Activated T-helper 1 cell treated with anti-CD3 and anti-CD28 coated beads, Interleukin-12 subunit alpha, Interleukin-12 subunit beta, Interleukin-2, Interleukin-4 antibody, amounts not matched to agents 30 ng/mL and 10 ng/mL and 1 ng/mL, durations not matched to agents 14 hours and 24 hours and 36 hours (primary cell): ENCODE data around the gene RAB13. TPM values are rescaled to one million over a fixed set of nuclear protein-coding genes. Genes with fewer than 3 reads are reported as not detected.
"Not testable (repeated sequence)": the region's sequence is repeated elsewhere in the genome, so short reads cannot be mapped to it uniquely, and the experiment has no call there.

Experiments
- DNase-seq: peaks from one replicate; pipeline ENCODE4 v3.0.0; 2021; ENCODE audit warnings: low spot score
- H3K27ac Mint-ChIP-seq: one replicate; pipeline ENCODE4 v1.8.0; 2021; ENCODE audit warnings: mild to moderate bottlenecking, mixed read lengths
- H3K27me3 Mint-ChIP-seq: one replicate; pipeline ENCODE4 v1.8.0; 2022; ENCODE audit warnings: mild to moderate bottlenecking, moderate library complexity, mixed read lengths; ENCODE audit not compliant: insufficient read depth
- H3K36me3 Mint-ChIP-seq: one replicate; pipeline ENCODE4 v1.8.0; 2021; ENCODE audit warnings: low read depth, mixed read lengths
- H3K4me1 Mint-ChIP-seq: one replicate; pipeline ENCODE4 v1.8.0; 2021; ENCODE audit warnings: low read depth, mixed read lengths
- H3K4me3 Mint-ChIP-seq: one replicate; pipeline ENCODE4 v1.8.0; 2021; ENCODE audit warnings: mild to moderate bottlenecking, moderate library complexity, mixed read lengths
- H3K9me3 Mint-ChIP-seq: one replicate; pipeline ENCODE4 v1.8.0; 2021; ENCODE audit warnings: mixed read lengths
- intact Hi-C: fragments of 100-400 bp; cut with micrococcal nuclease; formaldehyde crosslinking; loops from one replicate; pipeline ENCODE4 v1.15.1; 2024
- total RNA-seq: library from RNA; stranded (reverse); gene quantifications from 2 replicates; pipeline ENCODE4 v1.2.3, GENCODE V29; 2022

Gene RAB13
- total RNA-seq, 1 donor from 2014 or later = 3.3 TPM

DNA sequence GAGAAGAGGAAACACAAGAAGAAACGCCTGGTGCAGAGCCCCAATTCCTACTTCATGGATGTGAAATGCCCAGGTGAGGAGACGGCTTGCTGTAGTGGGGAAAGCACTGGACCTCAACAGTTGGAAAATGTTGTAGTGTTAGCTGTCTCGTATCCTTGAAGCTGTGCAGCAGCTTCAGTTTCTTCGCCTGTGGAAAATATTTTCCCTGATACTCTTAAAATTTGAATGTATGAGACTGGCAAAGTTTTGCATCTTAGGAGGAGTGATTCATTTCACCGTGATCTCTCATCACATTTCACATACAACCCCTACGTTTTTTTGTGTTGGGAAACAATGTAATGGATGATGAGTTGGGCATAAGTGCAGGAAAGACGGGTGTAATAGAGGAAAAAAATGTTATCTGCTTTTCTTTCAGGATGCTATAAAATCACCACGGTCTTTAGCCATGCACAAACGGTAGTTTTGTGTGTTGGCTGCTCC, 5.1 kb upstream of the RAB13 start:
- Mint-ChIP-seq H3K4me3 (peak overlapping the region; percentile 94), H3K36me3 (peaks cover 42% of the 10 kb centered on the region), H3K9me3 (no peaks in the 10 kb centered on the region), H3K27ac (peak overlapping the region; percentile 94), H3K27me3 (peaks cover 1% of the 10 kb centered on the region), H3K4me1 (peaks cover 46% of the 10 kb centered on the region)
- intact Hi-C loops = loop anchor here (2.0 kb wide), 2 partner anchors 168 to 282 kb away; partner anchors contain the start of gene HAX1
- no peak for DNase-seq

DNA sequence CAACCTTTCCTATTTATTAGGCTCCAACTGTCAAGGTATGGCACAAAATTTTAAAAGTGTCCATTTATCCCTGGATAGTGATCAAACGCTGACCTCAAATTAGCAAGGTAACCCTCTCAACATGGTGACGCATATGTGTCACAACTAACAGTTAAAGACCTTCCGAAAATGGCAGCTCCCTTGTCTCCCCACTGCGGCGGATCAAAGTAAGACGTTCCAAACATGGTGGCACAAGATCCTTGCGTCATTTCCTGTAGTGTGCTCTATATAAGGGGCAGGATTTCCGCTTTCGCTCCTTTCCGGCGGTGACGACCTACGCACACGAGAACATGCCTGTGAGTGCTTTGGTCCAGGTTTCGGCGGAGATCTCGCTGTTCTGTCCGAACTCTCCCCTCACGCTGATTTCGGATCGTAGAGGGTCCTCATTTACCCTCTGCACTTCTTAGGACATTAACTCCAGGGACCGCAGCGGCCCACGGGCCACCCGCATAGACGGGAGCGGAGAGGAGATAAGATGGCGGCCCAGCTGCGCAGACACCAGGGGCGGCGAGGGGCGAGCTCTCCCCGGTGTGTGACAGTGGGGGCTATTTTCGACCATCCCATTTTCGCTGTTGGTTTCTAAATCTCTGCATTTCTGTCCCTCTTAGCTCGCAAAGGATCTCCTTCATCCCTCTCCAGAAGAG, 4.5 kb upstream of the RAB13 start, which contains the start of gene RPS27:
TSS of gene RPS27 (plus strand) at position 295 of the 683 bp plus-strand sequence. CDS start at position 330, 35 bp downstream.
- Mint-ChIP-seq H3K4me1 (peaks cover 51% of the 10 kb centered on the region), H3K27ac (peak within 1 kb of the TSS; percentile 94), H3K27me3 (peaks cover 1% of the 10 kb centered on the region), H3K9me3 (no peaks in the 10 kb centered on the region), H3K4me3 (peak within 1 kb of the TSS; percentile 94), H3K36me3 (peaks cover 41% of the 10 kb centered on the region)
- intact Hi-C loops = loop anchor here (1.0 to 2.0 kb wide), 10 partner anchors 13 to 282 kb away; partner anchors contain the start of genes CREB3L4, CRTC2, DENND4B and HAX1
- peak; percentile 86 for DNase-seq

DNA sequence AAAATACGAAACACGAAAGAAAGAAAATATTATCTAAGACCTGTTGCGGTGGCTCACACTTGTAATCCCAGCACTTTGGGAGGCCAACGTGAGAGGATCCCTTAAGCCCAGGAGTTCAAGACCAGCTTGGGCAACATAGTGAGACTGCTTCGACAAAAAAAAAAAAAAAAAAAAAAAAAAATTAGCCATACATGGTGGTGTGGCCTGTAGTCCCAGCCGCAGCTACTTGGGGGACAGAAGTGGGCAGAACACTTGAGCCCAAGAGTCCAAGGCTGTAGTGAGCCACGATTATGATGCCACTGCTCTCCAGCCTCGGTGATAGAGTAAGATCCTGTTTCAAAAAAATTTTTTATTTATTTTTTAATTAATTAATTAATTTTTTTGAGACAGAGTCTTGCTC, 1.5 kb upstream of the RAB13 start:
- H3K4me1 Mint-ChIP-seq = peaks cover 56% of the 10 kb centered on the region
- peak overlapping the region; percentile 79 for H3K27ac Mint-ChIP-seq

GRCh38 chr1:153985341-153985912, 712 bp downstream of the RAB13 start:
- Mint-ChIP-seq H3K4me1 (peaks cover 40% of the 10 kb centered on the region), H3K9me3 (no peaks in the 10 kb centered on the region)

More for the DNA sequence above, 1.5 kb upstream of the RAB13 start:
- intact Hi-C loops = loop anchor here (2.0 kb wide), 1 partner anchor 309 kb away; the partner anchor contains the start of gene NPR1
- no peaks in the 10 kb centered on the region for H3K9me3 Mint-ChIP-seq
- peaks cover 21% of the 10 kb centered on the region for H3K36me3 Mint-ChIP-seq
- H3K27me3 Mint-ChIP-seq = peaks cover 1% of the 10 kb centered on the region
- DNase-seq = no peak
- H3K4me3 Mint-ChIP-seq = no peak overlapping the region

GRCh38 chr1:153984123-153984894, 1.8 kb downstream of the RAB13 start:
- Mint-ChIP-seq H3K27ac (peak overlapping the region; percentile 1), H3K4me3 (no peak overlapping the region), H3K9me3 (no peaks in the 10 kb centered on the region), H3K36me3 (no peaks in the 10 kb centered on the region), H3K27me3 (no peaks in the 10 kb centered on the region), H3K4me1 (peaks cover 32% of the 10 kb centered on the region)
- intact Hi-C loops = no loop called here
- no peak for DNase-seq

More at GRCh38 chr1:153985341-153985912, 712 bp downstream of the RAB13 start:
- H3K4me3 Mint-ChIP-seq = peak overlapping the region; percentile 79
- peaks cover 2% of the 10 kb centered on the region for H3K36me3 Mint-ChIP-seq
- intact Hi-C loops = no loop called here
- no peak for DNase-seq
- H3K27ac Mint-ChIP-seq = peak overlapping the region; percentile 76
- peaks cover 1% of the 10 kb centered on the region for H3K27me3 Mint-ChIP-seq

- H3K27ac Mint-ChIP-seq, H3K36me3 Mint-ChIP-seq, H3K9me3 Mint-ChIP-seq, H3K4me3 Mint-ChIP-seq, DNase-seq, intact Hi-C loops, H3K27me3 Mint-ChIP-seq: not testable (repeated sequence)
- peaks cover 37% of the 10 kb centered on the region for H3K4me1 Mint-ChIP-seq
Observed at GRCh38 chr1:153981735-153982134, 4.4 kb downstream of the RAB13 start.

DNA sequence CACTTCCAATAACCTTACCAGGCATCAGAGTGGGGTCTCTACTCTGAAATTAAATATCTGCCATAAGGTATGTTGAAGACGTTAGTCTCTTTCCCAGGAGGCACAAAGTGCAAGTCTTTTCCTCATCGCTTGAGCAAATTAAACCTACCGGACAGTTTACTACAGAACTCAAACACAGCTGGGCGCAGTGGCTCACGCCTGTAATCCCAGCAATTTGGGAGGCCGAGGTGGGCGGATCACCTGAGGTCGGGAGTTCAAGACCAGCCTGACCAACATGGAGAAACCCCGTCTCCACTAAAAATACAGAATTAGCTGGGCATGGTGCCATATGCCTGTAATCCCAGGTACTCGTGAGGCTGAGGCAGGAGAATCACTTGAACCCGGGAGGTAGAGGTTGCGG, 7.0 kb downstream of the RAB13 start:
- Mint-ChIP-seq H3K4me3 (peak overlapping the region; percentile 94), H3K36me3 (peaks cover 23% of the 10 kb centered on the region), H3K4me1 (peaks cover 22% of the 10 kb centered on the region)
- intact Hi-C loops = loop anchor here (5.0 kb wide), 1 partner anchor 252 kb away; the partner anchor contains the start of gene INTS3
- H3K27me3 Mint-ChIP-seq, H3K9me3 Mint-ChIP-seq, DNase-seq, H3K27ac Mint-ChIP-seq: not testable (repeated sequence)

- Mint-ChIP-seq H3K27ac (peak overlapping the region; percentile 86), H3K9me3 (no peaks in the 10 kb centered on the region), H3K4me1 (peaks cover 25% of the 10 kb centered on the region), H3K36me3 (peaks cover 29% of the 10 kb centered on the region), H3K27me3 (no peaks in the 10 kb centered on the region), H3K4me3 (peak overlapping the region; percentile 94)
- no peak for DNase-seq
- intact Hi-C loops = loop anchor here (5.0 kb wide), 1 partner anchor 251 kb away; the partner anchor contains the start of gene INTS3
Observed at GRCh38 chr1:153978274-153978909, 7.7 kb downstream of the RAB13 start.

- DNase-seq = peak; percentile 80
- intact Hi-C loops = loop anchor here (1.0 to 5.0 kb wide), 10 partner anchors 9 to 306 kb away; partner anchors contain the start of genes CREB3L4, CRTC2, DENND4B and GATAD2B
- Mint-ChIP-seq H3K36me3 (peaks cover 36% of the 10 kb centered on the region), H3K4me1 (peaks cover 33% of the 10 kb centered on the region), H3K4me3 (peak within 1 kb of the TSS; percentile 94), H3K27ac (peak within 1 kb of the TSS; percentile 95), H3K9me3 (no peaks in the 10 kb centered on the region), H3K27me3 (no peaks in the 10 kb centered on the region)
Observed at GRCh38 chr1:153977250-153978240, 8.6 kb downstream of the RAB13 start, which contains the start of gene JTB. TSS of gene JTB (minus strand) at chr1:153977674. CDS start at chr1:153977252, 422 bp downstream.

DNA sequence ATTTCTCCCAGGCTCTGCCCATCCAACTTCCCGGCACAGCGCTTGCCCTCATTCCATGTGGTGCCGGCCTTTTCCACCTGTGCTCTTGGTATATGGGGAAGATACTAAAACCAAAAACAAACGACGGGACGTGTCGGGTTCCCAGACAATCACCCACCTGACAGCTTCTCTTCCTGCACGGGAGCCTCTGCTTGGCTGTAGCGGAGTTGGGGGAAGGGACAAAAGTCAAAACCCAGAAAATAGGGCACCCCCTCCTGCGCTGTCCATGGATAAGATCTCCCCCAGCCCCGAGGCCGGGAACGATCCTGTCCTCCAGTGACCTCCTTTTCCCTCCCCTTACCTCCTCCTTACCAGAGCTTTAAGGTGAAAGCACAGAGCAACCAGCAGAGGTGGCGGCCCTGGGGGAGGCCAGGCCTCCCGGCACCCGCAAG, 9.3 kb downstream of the RAB13 start:
- no peak for DNase-seq
- peak overlapping the region; percentile 95 for H3K27ac Mint-ChIP-seq
- H3K36me3 Mint-ChIP-seq = peaks cover 40% of the 10 kb centered on the region
- no peaks in the 10 kb centered on the region for H3K9me3 Mint-ChIP-seq
- H3K4me3 Mint-ChIP-seq = peak overlapping the region; percentile 94
- no peaks in the 10 kb centered on the region for H3K27me3 Mint-ChIP-seq
- peaks cover 40% of the 10 kb centered on the region for H3K4me1 Mint-ChIP-seq
- intact Hi-C loops = loop anchor here (1.0 to 5.0 kb wide), 10 partner anchors 9 to 306 kb away; partner anchors contain the start of genes CREB3L4, CRTC2, DENND4B and GATAD2B

GRCh38 chr1:153973525-153973924, 12.6 kb downstream of the RAB13 start:
- DNase-seq = no peak
- Mint-ChIP-seq H3K36me3 (peaks cover 40% of the 10 kb centered on the region), H3K4me1 (peaks cover 38% of the 10 kb centered on the region), H3K27me3 (no peaks in the 10 kb centered on the region), H3K9me3 (no peaks in the 10 kb centered on the region), H3K27ac (no peak overlapping the region), H3K4me3 (no peak overlapping the region)
- intact Hi-C loops = no loop called here
